Measurements from ENCODE around the gene TSPEAR. TPM values are rescaled to one million over a fixed set of nuclear protein-coding genes. Genes with fewer than 3 reads are reported as not detected.

The TSPEAR gene
- total RNA-seq, 1 donor from 2014 or later: not detected

GRCh38 chr21:44568261-44568660 lies 143.1 kb downstream of the TSPEAR start:
- no peak for TF ChIP-seq CTCF (IDR thresholded peaks at IDR 0.05; ENCODE audit: partially characterized antibody, unreplicated experiment)

GRCh38 chr21:44567481-44568171 lies 143.7 kb downstream of the TSPEAR start:
- Mint-ChIP-seq H3K36me3 (ENCODE audit: unreplicated experiment) (peaks cover 12% of the 10 kb centered on the region), H3K4me3 (ENCODE audit: unreplicated experiment) (no peak overlapping the region), H3K27ac (ENCODE audit: unreplicated experiment) (no peak overlapping the region), H3K9me3 (ENCODE audit: unreplicated experiment) (peaks cover 12% of the 10 kb centered on the region), H3K4me1 (ENCODE audit: low read depth, unreplicated experiment) (no peaks in the 10 kb centered on the region), H3K27me3 (ENCODE audit: unreplicated experiment) (peaks cover 7% of the 10 kb centered on the region)
- no peak for TF ChIP-seq CTCF (IDR thresholded peaks at IDR 0.05; ENCODE audit: partially characterized antibody, unreplicated experiment)
- DNase-seq: no peak

More at GRCh38 chr21:44568261-44568660, 143.1 kb downstream of the TSPEAR start:
- no peaks in the 10 kb centered on the region for H3K4me1 Mint-ChIP-seq (ENCODE audit: low read depth, unreplicated experiment)
- H3K27ac Mint-ChIP-seq (ENCODE audit: unreplicated experiment): no peak overlapping the region
- H3K27me3 Mint-ChIP-seq (ENCODE audit: unreplicated experiment): peaks cover 7% of the 10 kb centered on the region
- H3K36me3 Mint-ChIP-seq (ENCODE audit: unreplicated experiment): peaks cover 17% of the 10 kb centered on the region
- peaks cover 17% of the 10 kb centered on the region for H3K9me3 Mint-ChIP-seq (ENCODE audit: unreplicated experiment)
- no peak overlapping the region for H3K4me3 Mint-ChIP-seq (ENCODE audit: unreplicated experiment)
- DNase-seq: no peak

GRCh38 chr21:44566403-44566802 lies 145.0 kb downstream of the TSPEAR start:
- no peaks in the 10 kb centered on the region for H3K4me1 Mint-ChIP-seq (ENCODE audit: low read depth, unreplicated experiment)

GRCh38 chr21:44564886-44565598 lies 146.3 kb downstream of the TSPEAR start:
- Mint-ChIP-seq H3K9me3 (ENCODE audit: unreplicated experiment) (peaks cover under 1% of the 10 kb centered on the region), H3K4me1 (ENCODE audit: low read depth, unreplicated experiment) (no peaks in the 10 kb centered on the region), H3K27ac (ENCODE audit: unreplicated experiment) (no peak overlapping the region), H3K36me3 (ENCODE audit: unreplicated experiment) (peaks cover under 1% of the 10 kb centered on the region), H3K27me3 (ENCODE audit: unreplicated experiment) (peaks cover 3% of the 10 kb centered on the region), H3K4me3 (ENCODE audit: unreplicated experiment) (no peak overlapping the region)
- TF ChIP-seq CTCF (IDR thresholded peaks at IDR 0.05; ENCODE audit: partially characterized antibody, unreplicated experiment): no peak
- no peak for DNase-seq

More at GRCh38 chr21:44566403-44566802, 145.0 kb downstream of the TSPEAR start:
- Mint-ChIP-seq H3K27ac (ENCODE audit: unreplicated experiment) (no peak overlapping the region), H3K4me3 (ENCODE audit: unreplicated experiment) (no peak overlapping the region), H3K36me3 (ENCODE audit: unreplicated experiment) (peaks cover 2% of the 10 kb centered on the region), H3K27me3 (ENCODE audit: unreplicated experiment) (peaks cover 3% of the 10 kb centered on the region), H3K9me3 (ENCODE audit: unreplicated experiment) (peaks cover 6% of the 10 kb centered on the region)
- no peak for TF ChIP-seq CTCF (IDR thresholded peaks at IDR 0.05; ENCODE audit: partially characterized antibody, unreplicated experiment)
- DNase-seq: no peak

- H3K9me3 Mint-ChIP-seq (ENCODE audit: unreplicated experiment): peaks cover 2% of the 10 kb centered on the region
- DNase-seq: no peak
- no peak for TF ChIP-seq CTCF (IDR thresholded peaks at IDR 0.05; ENCODE audit: partially characterized antibody, unreplicated experiment)
- peaks cover 4% of the 10 kb centered on the region for H3K27me3 Mint-ChIP-seq (ENCODE audit: unreplicated experiment)
- H3K36me3 Mint-ChIP-seq (ENCODE audit: unreplicated experiment): peaks cover 5% of the 10 kb centered on the region
- H3K4me1 Mint-ChIP-seq (ENCODE audit: low read depth, unreplicated experiment): no peaks in the 10 kb centered on the region
- H3K27ac Mint-ChIP-seq (ENCODE audit: unreplicated experiment): no peak overlapping the region
- no peak overlapping the region for H3K4me3 Mint-ChIP-seq (ENCODE audit: unreplicated experiment)
Observed at GRCh38 chr21:44564099-44564498, 147.3 kb downstream of the TSPEAR start.
